Neural cell (in vitro differentiated cells): ENCODE measurements around the gene HOXD1. TPM values are rescaled to one million over a fixed set of nuclear protein-coding genes. Genes with fewer than 3 reads are reported as not detected.

Source experiments
- H2AFZ ChIP-seq: fragments of 200-600, 300-800 bp; sonication (generic), shearing (Covaris generic); 2 replicates; pipeline ENCODE4 v1.6.0; 2014; ENCODE audit warnings: low read depth, mild to moderate bottlenecking, antibody characterized with exemption, low read length, moderate library complexity
- H3F3A ChIP-seq: fragments of 200-600 bp; shearing (Covaris generic); 2 replicates; pipeline ENCODE4 v1.6.1; 2016; ENCODE audit warnings: mild to moderate bottlenecking, moderate library complexity, mixed read lengths, antibody characterized with exemption, low read length; ENCODE audit not compliant: insufficient read depth, poor library complexity, severe bottlenecking
- H3K27ac ChIP-seq: fragments of 200-600, 300-800 bp; sonication (generic), shearing (Covaris generic); 2 replicates; pipeline ENCODE4 v1.5.1; 2014; ENCODE audit warnings: mild to moderate bottlenecking, low read length, moderate library complexity
- H3K27me3 ChIP-seq: fragments of 300-800, 200-600 bp; sonication (generic), shearing (Covaris generic); 2 replicates; pipeline ENCODE4 v1.6.0; 2014; ENCODE audit warnings: mild to moderate bottlenecking, low read depth, low read length, moderate library complexity; ENCODE audit not compliant: insufficient read depth
- H3K36me3 ChIP-seq: fragments of 300-800, 200-600 bp; sonication (generic), shearing (Covaris generic); 2 replicates; pipeline ENCODE4 v1.5.1; 2014; ENCODE audit warnings: mild to moderate bottlenecking, antibody characterized with exemption, low read length, moderate library complexity; ENCODE audit not compliant: insufficient read depth
- H3K4me2 ChIP-seq: fragments of 300-800, 200-600 bp; sonication (generic), shearing (Covaris generic); 2 replicates; pipeline ENCODE4 v1.6.0; 2014; ENCODE audit warnings: mild to moderate bottlenecking, low read length
- H3K4me3 ChIP-seq: fragments of 300-800, 200-600 bp; sonication (generic), shearing (Covaris generic); 2 replicates; pipeline ENCODE4 v1.5.1; 2014; ENCODE audit warnings: mild to moderate bottlenecking, low read length, moderate library complexity
- H3K79me2 ChIP-seq: fragments of 200-600 bp; shearing (Covaris generic); replicated peaks from 2 replicates; pipeline ENCODE4 v1.6.0; 2014; ENCODE audit warnings: mild to moderate bottlenecking, low read length, moderate library complexity; ENCODE audit not compliant: insufficient read depth
- H3K9ac ChIP-seq: fragments of 300-800, 200-600 bp; sonication (generic), shearing (Covaris generic); 2 replicates; pipeline ENCODE4 v1.6.1; 2016; ENCODE audit warnings: mild to moderate bottlenecking, low read length, mixed read lengths
- H3K9me2 ChIP-seq: fragments of 200-600 bp; shearing (Covaris generic); 2 replicates; pipeline ENCODE4 v1.6.1; 2016; ENCODE audit warnings: mild to moderate bottlenecking, low read length, mixed read lengths; ENCODE audit not compliant: insufficient read depth
- H3K9me3 ChIP-seq: fragments of 200-600, 300-800 bp; sonication (generic), shearing (Covaris generic); 2 replicates; pipeline ENCODE4 v1.6.1; 2016; ENCODE audit warnings: mild to moderate bottlenecking, mixed run types, low read length, moderate library complexity, mixed read lengths
- H4K20me1 ChIP-seq: fragments of 200-600 bp; shearing (Covaris generic); 2 replicates; pipeline ENCODE4 v1.6.1; 2016; ENCODE audit warnings: mild to moderate bottlenecking, mixed run types; ENCODE audit not compliant: insufficient read depth
- CTCF ChIP-seq: fragments of 450-650 bp; IDR thresholded peaks from 2 replicates; pipeline ENCODE4 v1.5.1; 2014; ENCODE audit warnings: antibody characterized with exemption, mild to moderate bottlenecking, moderate library complexity; ENCODE audit not compliant: poor library complexity, severe bottlenecking
- EP300 ChIP-seq: fragments of 450-650 bp; conservative IDR thresholded peaks from 2 replicates; pipeline ENCODE4 v1.6.1; 2014; ENCODE audit warnings: antibody characterized with exemption, mild to moderate bottlenecking, moderate library complexity; ENCODE audit not compliant: poor library complexity, severe bottlenecking
- EZH2 ChIP-seq: fragments of 200-600, 300-800 bp; shearing (Covaris generic), sonication (generic); IDR thresholded peaks from 2 replicates; pipeline ENCODE4 v1.6.1; 2014; ENCODE audit warnings: antibody characterized with exemption, low read length, borderline replicate concordance, mild to moderate bottlenecking; ENCODE audit not compliant: insufficient read depth, poor library complexity, severe bottlenecking
- MXI1 ChIP-seq: fragments of 450-650 bp; conservative IDR thresholded peaks from 2 replicates; pipeline ENCODE4 v1.6.1; 2014; ENCODE audit warnings: antibody characterized with exemption, mild to moderate bottlenecking; ENCODE audit not compliant: poor library complexity, severe bottlenecking
- POLR2AphosphoS5 ChIP-seq: IDR thresholded peaks from 2 replicates; pipeline ENCODE4 v1.6.1; 2012
- RAD21 ChIP-seq: fragments of 450-650 bp; conservative IDR thresholded peaks from 2 replicates; pipeline ENCODE4 v1.6.1; 2014; ENCODE audit warnings: antibody characterized with exemption, mild to moderate bottlenecking, moderate library complexity
- SMC3 ChIP-seq: fragments of 450-650 bp; conservative IDR thresholded peaks from 2 replicates; pipeline ENCODE4 v1.6.1; 2014; ENCODE audit warnings: antibody characterized with exemption, mild to moderate bottlenecking, moderate library complexity; ENCODE audit not compliant: poor library complexity
- TAF1 ChIP-seq: IDR thresholded peaks from 2 replicates; pipeline ENCODE4 v1.6.1; 2012; ENCODE audit warnings: low read depth
- polyA plus RNA-seq: library from polyadenylated mRNA; depleted of rRNA; stranded (reverse); fragments of >200 nt; gene quantifications from 2 replicates; pipeline ENCODE4 v1.2.3, GENCODE V29; 2014
- TF ChIP-seq, protein P1 (sequence below): IDR thresholded peaks from 2 replicates; pipeline ENCODE4 v1.6.1; 2012; ENCODE audit warnings: borderline replicate concordance

The HOXD1 gene
- polyA plus RNA-seq, 1 donor from 2014 or later: not detected

DNA sequence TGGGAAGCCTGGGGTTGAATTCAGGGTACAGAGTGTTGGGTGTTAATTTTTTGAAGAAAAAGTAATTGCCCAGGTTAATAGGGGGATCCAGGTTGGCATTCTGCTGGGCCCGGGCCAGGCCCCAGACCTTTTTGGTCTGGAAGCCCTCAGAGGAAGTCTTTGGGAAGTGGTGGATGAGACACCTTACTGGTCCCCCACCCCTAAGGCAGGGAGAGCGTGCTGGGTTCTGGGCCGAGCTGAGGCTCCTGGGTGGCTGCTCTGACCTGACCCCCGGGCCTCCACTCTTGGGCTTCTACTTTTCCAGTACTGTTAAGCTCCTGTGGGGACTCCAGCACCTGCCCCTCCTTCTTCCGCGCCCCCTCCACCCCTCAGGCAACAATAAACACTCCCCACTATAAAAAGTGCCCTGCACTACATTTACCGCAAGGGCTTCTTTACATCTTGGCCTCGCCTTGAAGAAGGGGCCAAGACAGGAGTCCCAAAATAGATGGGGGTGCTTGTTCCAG lies 32.1 kb upstream of the HOXD1 start:
- H3K27ac ChIP-seq: no peak overlapping the region
- peaks cover 100% of the 10 kb centered on the region for H3K27me3 ChIP-seq
- no peaks in the 10 kb centered on the region for H3K9me2 ChIP-seq
- H3K9me3 ChIP-seq: peaks cover 12% of the 10 kb centered on the region
- H3K9ac ChIP-seq: no peak overlapping the region
- no peaks in the 10 kb centered on the region for H3K79me2 ChIP-seq
- no peaks in the 10 kb centered on the region for H3F3A ChIP-seq
- H3K4me2 ChIP-seq: no peak overlapping the region
- no peak overlapping the region for H3K4me3 ChIP-seq
- no peaks in the 10 kb centered on the region for H4K20me1 ChIP-seq
- H2AFZ ChIP-seq: no peak overlapping the region
- TF ChIP-seq POLR2AphosphoS5 (no peak), MXI1 (no peak), CTCF (no peak), EZH2 (no peak), RAD21 (no peak)
- no peaks in the 10 kb centered on the region for H3K36me3 ChIP-seq

DNA sequence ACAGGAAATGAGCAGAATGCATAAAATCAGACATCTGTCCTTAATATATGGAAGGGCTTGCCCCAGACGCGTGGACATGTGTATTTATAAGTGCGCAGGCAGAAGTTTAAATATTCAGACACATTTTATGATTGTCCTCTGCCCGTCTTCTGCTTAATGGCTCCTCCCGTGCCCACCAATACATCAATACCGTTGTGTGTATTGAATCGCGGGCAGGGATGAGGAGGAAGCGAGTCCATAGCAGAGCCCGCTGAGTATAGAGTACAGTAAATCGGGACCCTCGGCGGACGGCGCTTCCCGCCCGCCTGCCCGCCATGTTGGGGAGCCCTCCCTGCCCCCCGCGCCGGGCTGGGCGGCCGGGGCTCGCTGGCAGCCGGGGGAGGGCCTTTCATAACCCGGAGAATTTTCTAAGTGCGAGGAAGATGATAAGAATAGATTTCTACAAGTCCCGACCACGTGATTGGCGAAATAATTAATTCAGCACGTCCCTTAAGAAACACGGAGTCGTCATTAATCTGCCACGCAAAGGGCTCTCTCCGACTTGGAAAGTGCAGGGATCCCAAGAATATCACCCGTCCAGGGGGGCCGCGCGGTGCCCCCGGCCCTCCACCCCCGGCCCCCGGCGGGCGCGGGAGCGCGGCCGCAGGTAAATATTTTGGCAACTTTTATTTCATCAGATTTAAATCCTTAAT lies 31.5 kb upstream of the HOXD1 start, which contains the start of gene HOXD3:
TSS of gene HOXD3 (plus strand) at position 501 of the 692 bp plus-strand sequence. CDS start 11,808 bp downstream, outside the sequence.
- H3K9me2 ChIP-seq: no peaks in the 10 kb centered on the region
- TF ChIP-seq CTCF: no peak
- TF ChIP-seq RAD21: no peak
- TF ChIP-seq EP300: no peak
- no peak for TF ChIP-seq POLR2AphosphoS5
- no peak for TF ChIP-seq EZH2
- no peak for TF ChIP-seq SMC3
- TF ChIP-seq TAF1: no peak
- TF ChIP-seq, protein P1, sequence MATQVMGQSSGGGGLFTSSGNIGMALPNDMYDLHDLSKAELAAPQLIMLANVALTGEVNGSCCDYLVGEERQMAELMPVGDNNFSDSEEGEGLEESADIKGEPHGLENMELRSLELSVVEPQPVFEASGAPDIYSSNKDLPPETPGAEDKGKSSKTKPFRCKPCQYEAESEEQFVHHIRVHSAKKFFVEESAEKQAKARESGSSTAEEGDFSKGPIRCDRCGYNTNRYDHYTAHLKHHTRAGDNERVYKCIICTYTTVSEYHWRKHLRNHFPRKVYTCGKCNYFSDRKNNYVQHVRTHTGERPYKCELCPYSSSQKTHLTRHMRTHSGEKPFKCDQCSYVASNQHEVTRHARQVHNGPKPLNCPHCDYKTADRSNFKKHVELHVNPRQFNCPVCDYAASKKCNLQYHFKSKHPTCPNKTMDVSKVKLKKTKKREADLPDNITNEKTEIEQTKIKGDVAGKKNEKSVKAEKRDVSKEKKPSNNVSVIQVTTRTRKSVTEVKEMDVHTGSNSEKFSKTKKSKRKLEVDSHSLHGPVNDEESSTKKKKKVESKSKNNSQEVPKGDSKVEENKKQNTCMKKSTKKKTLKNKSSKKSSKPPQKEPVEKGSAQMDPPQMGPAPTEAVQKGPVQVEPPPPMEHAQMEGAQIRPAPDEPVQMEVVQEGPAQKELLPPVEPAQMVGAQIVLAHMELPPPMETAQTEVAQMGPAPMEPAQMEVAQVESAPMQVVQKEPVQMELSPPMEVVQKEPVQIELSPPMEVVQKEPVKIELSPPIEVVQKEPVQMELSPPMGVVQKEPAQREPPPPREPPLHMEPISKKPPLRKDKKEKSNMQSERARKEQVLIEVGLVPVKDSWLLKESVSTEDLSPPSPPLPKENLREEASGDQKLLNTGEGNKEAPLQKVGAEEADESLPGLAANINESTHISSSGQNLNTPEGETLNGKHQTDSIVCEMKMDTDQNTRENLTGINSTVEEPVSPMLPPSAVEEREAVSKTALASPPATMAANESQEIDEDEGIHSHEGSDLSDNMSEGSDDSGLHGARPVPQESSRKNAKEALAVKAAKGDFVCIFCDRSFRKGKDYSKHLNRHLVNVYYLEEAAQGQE: no peak
- TF ChIP-seq MXI1: no peak
- no peaks in the 10 kb centered on the region for H3F3A ChIP-seq
- H3K4me3 ChIP-seq: no peak within 1 kb of the TSS
- no peaks in the 10 kb centered on the region for H3K36me3 ChIP-seq
- H3K9ac ChIP-seq: no peak within 1 kb of the TSS
- no peak within 1 kb of the TSS for H2AFZ ChIP-seq
- H3K9me3 ChIP-seq: peaks cover 18% of the 10 kb centered on the region
- no peaks in the 10 kb centered on the region for H4K20me1 ChIP-seq
- no peak within 1 kb of the TSS for H3K27ac ChIP-seq
- H3K27me3 ChIP-seq: peaks cover 100% of the 10 kb centered on the region
- H3K4me2 ChIP-seq: no peak within 1 kb of the TSS
- H3K79me2 ChIP-seq: no peaks in the 10 kb centered on the region
